K562 (cell line): Measurements from ENCODE around the gene IGSF9. TPM values are rescaled to one million over a fixed set of nuclear protein-coding genes. Genes with fewer than 3 reads are reported as not detected.

ENCODE experiments used
- ARID4B ChIP-seq: sonication (generic); formaldehyde crosslinking; IDR thresholded peaks from 2 replicates; pipeline ENCODE4 v1.8.0; 2022; ENCODE audit warnings: mild to moderate bottlenecking, missing genetic modification reagents
- BCLAF1 ChIP-seq, 2 experiments: fragments of 450-650 bp in 1 of 2; IDR thresholded peaks; 2 replicates each; pipeline ENCODE4 v1.6.1; 2011 to 2017; ENCODE audit warnings: low read depth in 2 of 2, antibody characterized with exemption in 1 of 2, borderline replicate concordance in 1 of 2, low read length in 1 of 2, mild to moderate bottlenecking in 1 of 2, mixed read lengths in 1 of 2; ENCODE audit not compliant: control insufficient read depth in 1 of 2
- E2F5 ChIP-seq: sonication (generic); formaldehyde crosslinking; IDR thresholded peaks from 2 replicates; pipeline ENCODE4 v1.8.0; 2022; ENCODE audit warnings: mild to moderate bottlenecking, missing genetic modification reagents
- EZH2 ChIP-seq: IDR thresholded peaks from 2 replicates; pipeline ENCODE4 v1.6.1; 2012; ENCODE audit warnings: low read depth, mild to moderate bottlenecking, inconsistent platforms, low read length, borderline replicate concordance
- GTF2F1 ChIP-seq: IDR thresholded peaks from 2 replicates; pipeline ENCODE4 v1.6.1; 2011; ENCODE audit warnings: low read depth, low read length, improper control_type of control experiment
- KAT7 ChIP-seq: sonication (generic); formaldehyde crosslinking; IDR thresholded peaks from 2 replicates; pipeline ENCODE4 v1.8.0; 2022; ENCODE audit warnings: missing genetic modification reagents, mild to moderate bottlenecking, borderline replicate concordance
- LCOR ChIP-seq: sonication (generic); formaldehyde crosslinking; IDR thresholded peaks from 2 replicates; pipeline ENCODE4 v1.8.0; 2022; ENCODE audit warnings: mild to moderate bottlenecking, missing genetic modification reagents
- MYBL2 ChIP-seq, 2 experiments: fragments of 450-650 bp in 1 of 2; sonication (generic) in 1 of 2; formaldehyde crosslinking in 1 of 2; IDR thresholded peaks; 2 replicates each; pipeline versions ENCODE4 v1.6.1 to v1.8.1; 2017 to 2022; ENCODE audit warnings: borderline replicate concordance in 1 of 2, inconsistent platforms in 1 of 2, low read depth in 1 of 2, mild to moderate bottlenecking in 1 of 2, missing genetic modification reagents in 1 of 2, moderate library complexity in 1 of 2
- NR2F6 ChIP-seq: fragments of 450-650 bp; formaldehyde crosslinking; IDR thresholded peaks from 2 replicates; pipeline ENCODE4 v1.4.0; 2020; ENCODE audit warnings: mild to moderate bottlenecking
- PTBP1 ChIP-seq: fragments of 200-400 bp; formaldehyde crosslinking; IDR thresholded peaks from 2 replicates; pipeline ENCODE4 v1.6.1; 2017; ENCODE audit warnings: low read depth, low read length
- TAF7 ChIP-seq: fragments of 450-650 bp; IDR thresholded peaks from 2 replicates; pipeline ENCODE4 v1.6.1; 2016; ENCODE audit warnings: missing genetic modification characterization, missing compliant biosample characterization
- TARDBP ChIP-seq: fragments of 450-650 bp; IDR thresholded peaks from 2 replicates; pipeline ENCODE4 v1.6.1; 2016
- TBP ChIP-seq: optimal IDR thresholded peaks from 2 replicates; pipeline ENCODE3; 2011; ENCODE audit warnings: low read depth, low read length, improper control_type of control experiment
- ZNF280B ChIP-seq: fragments of 250-450 bp; sonication (Bioruptor Pico); IDR thresholded peaks from 2 replicates; pipeline ENCODE4 v1.5.1; 2021; ENCODE audit warnings: mild to moderate bottlenecking
- ZNF41 ChIP-seq: fragments of 250-450 bp; sonication (Bioruptor Pico); conservative IDR thresholded peaks from 2 replicates; pipeline ENCODE4 v1.4.0; 2020; ENCODE audit warnings: mild to moderate bottlenecking
- ZNF75A ChIP-seq: fragments of 450-650 bp; formaldehyde crosslinking; IDR thresholded peaks from 2 replicates; pipeline ENCODE4 v1.4.0; 2020; ENCODE audit warnings: mild to moderate bottlenecking
- polyA plus RNA-seq, 8 experiments: library from polyadenylated mRNA; depleted of rRNA in 4 of 8; stranded (reverse) in 5 of 8; unstranded in 3 of 8; fragments of >200 nt; fragmentation: Nextera tagmentation in 2 of 8; fragmentation: Illumina TruSeq in 1 of 8; extraction: Ambion mirVana in 2 of 8; extraction: Trizol in 1 of 8; gene quantifications; 2 replicates each; pipeline versions ENCODE4 v1.2.1 to v1.2.3, GENCODE V29; 2011 to 2014; ENCODE audit warnings: inconsistent platforms in 1 of 8, missing spikeins in 1 of 8
- total RNA-seq, 7 experiments: library from RNA; depleted of rRNA in 6 of 7; stranded (reverse); fragments of >200 nt in 6 of 7; fragmentation: Illumina TruSeq in 2 of 7; extraction: Trizol in 2 of 7; gene quantifications; 2 replicates each; pipeline versions ENCODE4 v1.2.1 to v1.2.3, GENCODE V29; 2011 to 2021; ENCODE audit warnings: low replicate concordance in 1 of 7

Gene IGSF9
- total and polyA plus RNA-seq, 9 of the 15 experiments (the other 6 are each of a cell fraction or from before 2014, with no cell fraction given): 0.03 to 0.29 (median 0.07) TPM; not detected in 1

GRCh38 chr1:159924791-159925718, 20.4 kb downstream of the IGSF9 start, which contains the start of gene TAGLN2 (continued):
- 0 out of 4 replicates have a peak, but pooled peaks of 1 of the 2 experiments have one; percentile 15 for TF ChIP-seq BCLAF1 (IDR thresholded peaks at IDR 0.05; ENCODE audit: borderline replicate concordance in 1 of 2, control insufficient read depth in 1 of 2, low read depth in 2 of 2, low read length in 1 of 2)
- TF ChIP-seq ZNF75A (CRISPR knock-in tag): no peak
- no peak for TF ChIP-seq EZH2
- no peak for TF ChIP-seq ZNF41
- TF ChIP-seq ZNF280B (CRISPR knock-in tag): no peak
- TF ChIP-seq LCOR (CRISPR knock-in tag): peak; percentile 37
- peak; percentile 37; the same call in 1 of the 2 replicates for TF ChIP-seq ARID4B
- TF ChIP-seq E2F5 (CRISPR knock-in tag): no peak
- peak; percentile 87 for TF ChIP-seq KAT7 (CRISPR knock-in tag)
- peak; percentile 55; the same call in 1 of the 2 replicates for TF ChIP-seq GTF2F1
- TF ChIP-seq MYBL2 (IDR thresholded peaks at IDR 0.05; ENCODE audit: low read depth): no peak; the same call in 1 of the 2 replicates
- TF ChIP-seq MYBL2 (CRISPR knock-in tag; IDR thresholded peaks at IDR 0.05; ENCODE audit: borderline replicate concordance): no peak
- peak; percentile 94 for TF ChIP-seq TBP
- TF ChIP-seq TARDBP: peak; percentile 54; the same call in 1 of the 2 replicates
- TF ChIP-seq NR2F6 (CRISPR knock-in tag): no peak
- peak; percentile 87 for TF ChIP-seq TAF7 (tag)
- TF ChIP-seq PTBP1: no peak
